GM19238 (cell line): ENCODE data around the gene FBXW8.

Experiments
- DNase-seq: peaks from one replicate; pipeline ENCODE4 v3.0.0; 2011; ENCODE audit warnings: low spot score; ENCODE audit not compliant: insufficient read length

The FBXW8 gene

GRCh38 chr12:117020536-117021220, 109.9 kb downstream of the FBXW8 start:
- DNase-seq = no peak

- no peak for DNase-seq
Measured at GRCh38 chr12:117022465-117022864, 111.7 kb downstream of the FBXW8 start.

GRCh38 chr12:117023998-117024960, 113.5 kb downstream of the FBXW8 start:
- no peak for DNase-seq

- DNase-seq = no peak
Measured at GRCh38 chr12:117024961-117025480, 114.3 kb downstream of the FBXW8 start.

GRCh38 chr12:117025481-117026151, 114.9 kb downstream of the FBXW8 start:
- DNase-seq = peak; percentile 60

GRCh38 chr12:117026343-117026742, 115.6 kb downstream of the FBXW8 start:
- no peak for DNase-seq

GRCh38 chr12:117026921-117027250, 116.1 kb downstream of the FBXW8 start:
- DNase-seq = no peak

GRCh38 chr12:117027251-117028086, 116.7 kb downstream of the FBXW8 start:
- no peak for DNase-seq

- DNase-seq = no peak
Measured at GRCh38 chr12:117028254-117028653, 117.5 kb downstream of the FBXW8 start.

GRCh38 chr12:117030187-117030900, 119.6 kb downstream of the FBXW8 start:
- no peak for DNase-seq

GRCh38 chr12:117031843-117032592, 121.3 kb downstream of the FBXW8 start:
- DNase-seq = no peak

- DNase-seq = no peak
Measured at GRCh38 chr12:117032593-117033381, 122.0 kb downstream of the FBXW8 start.

- DNase-seq = no peak
Measured at GRCh38 chr12:117033382-117034221, 122.9 kb downstream of the FBXW8 start.

- DNase-seq = no peak
Measured at GRCh38 chr12:117034249-117034648, 123.5 kb downstream of the FBXW8 start.

- no peak for DNase-seq
Measured at GRCh38 chr12:117034701-117035151, 124.0 kb downstream of the FBXW8 start.

- DNase-seq = no peak
Measured at GRCh38 chr12:117035287-117035686, 124.5 kb downstream of the FBXW8 start.

- DNase-seq = no peak
Measured at GRCh38 chr12:117036046-117036445, 125.3 kb downstream of the FBXW8 start.

GRCh38 chr12:117036547-117036946, 125.8 kb downstream of the FBXW8 start:
- no peak for DNase-seq
